ENCODE results near the gene DAGLA.

DNA sequence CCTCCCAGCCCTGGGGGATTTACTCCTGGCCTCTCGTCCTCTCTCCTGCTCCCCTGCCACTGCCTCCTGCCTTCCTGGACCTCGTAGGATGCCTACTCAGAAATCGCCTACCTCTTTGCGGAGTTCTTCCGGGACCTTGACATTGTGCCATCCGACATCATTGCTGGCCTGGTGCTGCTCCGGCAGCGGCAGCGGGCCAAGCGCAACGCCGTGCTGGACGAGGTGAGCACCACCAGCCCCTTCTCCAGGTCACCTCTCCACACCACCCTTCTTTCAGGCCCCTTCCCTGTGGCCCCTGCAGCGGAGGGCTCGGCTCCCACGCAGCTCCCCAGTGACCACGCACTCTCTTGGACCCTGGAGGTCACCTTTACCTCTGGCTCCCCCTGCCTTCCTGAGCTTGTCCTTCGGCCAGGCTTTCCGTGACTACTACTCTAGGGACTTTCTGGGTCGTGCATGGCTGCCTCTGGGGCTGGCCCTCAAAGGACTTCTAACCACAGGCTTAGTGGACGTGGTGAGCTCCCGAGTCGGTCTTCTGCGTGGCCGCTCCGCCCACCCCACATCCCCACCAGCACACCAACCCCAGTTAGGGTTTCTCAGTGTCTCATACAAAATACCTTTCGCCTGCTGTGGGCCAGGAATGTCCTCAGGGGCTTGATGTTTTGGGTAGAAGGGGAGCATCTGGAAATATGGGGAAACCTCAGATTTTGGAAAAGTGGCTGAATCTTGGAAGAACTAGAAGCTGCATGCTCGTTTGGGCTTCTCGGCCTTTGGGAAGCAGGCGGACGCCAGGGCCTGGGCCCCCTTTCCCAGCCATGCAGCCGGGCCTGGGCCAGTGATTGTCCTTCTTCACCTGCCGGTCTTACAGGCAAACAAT is 48.1 kb downstream of the DAGLA start:
- TF ChIP-seq, protein P1, sequence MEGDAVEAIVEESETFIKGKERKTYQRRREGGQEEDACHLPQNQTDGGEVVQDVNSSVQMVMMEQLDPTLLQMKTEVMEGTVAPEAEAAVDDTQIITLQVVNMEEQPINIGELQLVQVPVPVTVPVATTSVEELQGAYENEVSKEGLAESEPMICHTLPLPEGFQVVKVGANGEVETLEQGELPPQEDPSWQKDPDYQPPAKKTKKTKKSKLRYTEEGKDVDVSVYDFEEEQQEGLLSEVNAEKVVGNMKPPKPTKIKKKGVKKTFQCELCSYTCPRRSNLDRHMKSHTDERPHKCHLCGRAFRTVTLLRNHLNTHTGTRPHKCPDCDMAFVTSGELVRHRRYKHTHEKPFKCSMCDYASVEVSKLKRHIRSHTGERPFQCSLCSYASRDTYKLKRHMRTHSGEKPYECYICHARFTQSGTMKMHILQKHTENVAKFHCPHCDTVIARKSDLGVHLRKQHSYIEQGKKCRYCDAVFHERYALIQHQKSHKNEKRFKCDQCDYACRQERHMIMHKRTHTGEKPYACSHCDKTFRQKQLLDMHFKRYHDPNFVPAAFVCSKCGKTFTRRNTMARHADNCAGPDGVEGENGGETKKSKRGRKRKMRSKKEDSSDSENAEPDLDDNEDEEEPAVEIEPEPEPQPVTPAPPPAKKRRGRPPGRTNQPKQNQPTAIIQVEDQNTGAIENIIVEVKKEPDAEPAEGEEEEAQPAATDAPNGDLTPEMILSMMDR (IDR thresholded peaks at IDR 0.05; ENCODE audit: low read length): no peak
- TF ChIP-seq EZH2 (optimal IDR thresholded peaks at IDR 0.05; ENCODE audit: low read depth, low read length): no peak

Data from MM.1S (cell line).